Measurements from ENCODE around the gene PRKACG.
"Not testable (repeated sequence)": the region's sequence is repeated elsewhere in the genome, so short reads cannot be mapped to it uniquely, and the experiment has no call there.

Gene PRKACG

GRCh38 chr9:69014013-69014412, at the start of gene PRKACG:
Gene PRKACG (minus strand): TSS chr9:69014113. CDS start chr9:69014092, 21 bp downstream.
- no peak for DNase-seq

DNA sequence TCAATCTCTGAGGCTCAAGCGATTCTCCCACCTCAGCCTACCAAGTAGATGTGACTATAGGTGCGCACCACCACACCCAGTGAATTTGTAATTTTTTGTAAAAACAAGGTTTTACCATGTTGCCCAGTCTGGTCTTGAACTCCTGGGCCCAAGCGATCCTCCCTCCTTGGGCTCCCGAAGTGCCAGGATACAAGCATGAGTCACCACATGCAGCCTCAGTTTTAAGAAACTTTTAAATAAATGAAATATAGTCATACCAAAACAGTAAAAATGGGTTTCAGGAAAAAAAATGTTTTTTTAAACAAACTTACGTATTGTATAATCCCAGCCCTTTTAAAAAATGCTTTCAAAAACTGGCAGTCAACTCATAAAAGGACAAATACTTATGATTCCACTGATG, 48.3 kb upstream of the PRKACG start:
- DNase-seq = no peak

GRCh38 chr9:69060766-69061165, 46.9 kb upstream of the PRKACG start:
- DNase-seq = no peak

GRCh38 chr9:69058101-69058500, 44.2 kb upstream of the PRKACG start:
- no peak for DNase-seq

DNA sequence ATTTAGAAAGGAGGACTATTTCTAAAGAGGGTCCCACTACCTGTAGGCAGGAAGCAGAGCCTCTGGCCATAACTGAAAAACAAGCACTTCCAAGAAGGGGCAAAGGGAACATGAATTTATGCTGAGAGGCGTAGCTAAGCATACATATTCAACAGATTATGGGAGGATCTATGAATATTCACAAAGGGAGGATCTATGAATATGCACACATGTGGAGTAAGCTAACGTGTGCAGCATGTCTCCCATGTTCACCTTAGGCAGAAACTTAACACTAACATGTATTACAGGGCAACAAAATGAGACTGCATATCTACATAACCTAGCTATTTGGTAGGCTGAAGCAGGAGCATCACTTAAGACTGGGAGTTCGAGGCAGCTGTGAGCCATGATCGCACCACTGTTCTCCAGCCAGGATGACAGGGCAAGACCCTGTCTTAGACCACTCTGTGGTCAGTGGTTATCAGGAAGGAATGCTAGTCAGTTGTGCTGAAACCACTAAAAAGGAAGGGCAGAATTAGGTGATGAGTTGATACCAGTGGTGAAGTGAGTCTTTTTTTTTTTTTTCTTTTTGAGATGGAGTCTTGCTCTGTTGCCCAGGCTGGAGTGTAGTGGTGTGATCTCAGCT, 42.4 kb upstream of the PRKACG start:
- DNase-seq = no peak

GRCh38 chr9:69054989-69055388, 41.1 kb upstream of the PRKACG start:
- no peak for DNase-seq

- not testable (repeated sequence) for DNase-seq
These were observed 37.0 kb upstream of the PRKACG start for GRCh38 chr9:69050936-69051335.

- no peak for DNase-seq
These were observed 35.2 kb upstream of the PRKACG start for GRCh38 chr9:69049094-69049493.

DNA sequence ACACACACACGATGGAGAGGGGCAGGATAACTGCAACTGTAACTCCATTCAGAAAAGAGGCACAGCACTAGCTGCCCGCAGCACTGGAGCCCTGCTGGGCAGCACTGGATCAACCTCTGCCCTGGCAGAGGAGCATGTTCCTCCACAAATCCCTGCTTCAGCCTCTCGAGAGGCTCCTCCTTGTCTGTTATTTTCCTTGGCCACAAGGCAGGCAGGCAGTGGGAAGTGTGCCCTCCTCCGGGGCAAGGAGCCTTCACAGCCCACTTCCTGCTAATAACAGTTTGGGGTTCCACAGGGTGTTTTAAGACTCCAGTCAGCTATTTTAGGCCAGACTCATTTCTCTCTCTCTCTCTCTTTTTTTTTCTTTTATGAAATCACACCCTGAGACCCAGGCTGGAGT, 33.5 kb upstream of the PRKACG start:
- DNase-seq = no peak

DNA sequence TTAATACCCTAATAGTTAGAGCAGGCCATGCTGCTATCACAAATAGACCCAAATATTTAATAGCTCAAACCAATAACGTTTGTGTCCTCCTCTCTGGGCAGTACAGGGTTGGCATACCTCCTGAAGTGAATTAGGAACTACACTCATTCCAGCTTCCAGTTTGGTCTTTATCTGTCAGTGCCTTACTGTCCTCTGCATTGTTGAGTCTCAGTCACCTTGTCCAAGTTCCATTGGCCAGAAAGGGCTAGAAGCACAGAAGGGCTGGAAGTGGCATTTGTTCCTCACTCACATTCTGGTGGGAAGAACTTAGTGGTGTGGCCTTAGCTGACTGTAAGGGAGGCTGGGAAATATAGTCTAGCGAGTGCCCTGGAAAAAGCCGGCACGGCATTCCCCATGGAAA, 32.8 kb upstream of the PRKACG start:
- DNase-seq = no peak

GRCh38 chr9:69045821-69046220, 31.9 kb upstream of the PRKACG start:
- no peak for DNase-seq

GRCh38 chr9:69044240-69045219, 30.6 kb upstream of the PRKACG start:
- DNase-seq = peak; percentile 46

GRCh38 chr9:69040646-69041045, 26.7 kb upstream of the PRKACG start:
- DNase-seq = no peak

GRCh38 chr9:69036799-69037198, 22.9 kb upstream of the PRKACG start:
- DNase-seq = no peak

DNA sequence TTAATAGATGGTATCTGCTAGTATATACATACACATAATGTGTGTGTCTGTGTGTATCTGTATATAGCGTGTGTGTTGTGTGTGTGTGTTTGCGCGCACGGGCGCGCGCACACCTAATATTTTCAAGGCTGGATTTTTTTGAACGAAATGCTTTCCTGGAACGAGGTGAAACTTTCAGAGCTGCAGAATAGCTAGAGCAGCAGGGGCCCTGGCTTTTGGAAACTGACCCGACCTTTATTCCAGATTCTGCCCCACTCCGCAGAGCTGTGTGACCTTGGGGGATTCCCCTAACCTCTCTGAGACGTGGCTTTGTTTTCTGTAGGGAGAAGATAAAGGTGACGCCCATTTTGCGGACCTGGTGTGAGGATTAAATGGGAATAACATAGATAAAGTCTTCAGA, 22.4 kb upstream of the PRKACG start:
- DNase-seq = no peak

DNA sequence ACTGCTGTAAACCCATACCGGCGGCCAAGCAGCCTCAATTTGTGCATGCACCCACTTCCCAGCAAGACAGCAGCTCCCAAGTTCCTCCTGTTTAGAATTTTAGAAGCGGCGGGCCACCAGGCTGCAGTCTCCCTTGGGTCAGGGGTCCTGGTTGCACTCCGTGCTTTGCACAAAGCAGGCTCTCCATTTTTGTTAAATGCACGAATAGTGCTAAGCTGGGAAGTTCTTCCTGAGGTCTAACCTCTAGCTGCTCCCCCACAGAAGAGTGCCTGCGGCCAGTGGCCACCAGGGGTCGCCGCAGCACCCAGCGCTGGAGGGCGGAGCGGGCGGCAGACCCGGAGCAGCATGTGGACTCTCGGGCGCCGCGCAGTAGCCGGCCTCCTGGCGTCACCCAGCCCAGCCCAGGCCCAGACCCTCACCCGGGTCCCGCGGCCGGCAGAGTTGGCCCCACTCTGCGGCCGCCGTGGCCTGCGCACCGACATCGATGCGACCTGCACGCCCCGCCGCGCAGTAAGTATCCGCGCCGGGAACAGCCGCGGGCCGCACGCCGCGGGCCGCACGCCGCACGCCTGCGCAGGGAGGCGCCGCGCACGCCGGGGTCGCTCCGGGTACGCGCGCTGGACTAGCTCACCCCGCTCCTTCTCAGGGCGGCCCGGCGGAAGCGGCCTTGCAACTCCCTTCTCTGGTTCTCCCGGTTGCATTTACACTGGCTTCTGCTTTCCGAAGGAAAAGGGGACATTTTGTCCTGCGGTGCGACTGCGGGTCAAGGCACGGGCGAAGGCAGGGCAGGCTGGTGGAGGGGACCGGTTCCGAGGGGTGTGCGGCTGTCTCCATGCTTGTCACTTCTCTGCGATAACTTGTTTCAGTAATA, 21.8 kb upstream of the PRKACG start, which contains the start of gene FXN:
Gene FXN, plus strand, starts transcription at position 315 of the 871 bp plus-strand sequence. Its CDS starts 31 bp downstream, at position 346.
- DNase-seq = peak; percentile 61

DNA sequence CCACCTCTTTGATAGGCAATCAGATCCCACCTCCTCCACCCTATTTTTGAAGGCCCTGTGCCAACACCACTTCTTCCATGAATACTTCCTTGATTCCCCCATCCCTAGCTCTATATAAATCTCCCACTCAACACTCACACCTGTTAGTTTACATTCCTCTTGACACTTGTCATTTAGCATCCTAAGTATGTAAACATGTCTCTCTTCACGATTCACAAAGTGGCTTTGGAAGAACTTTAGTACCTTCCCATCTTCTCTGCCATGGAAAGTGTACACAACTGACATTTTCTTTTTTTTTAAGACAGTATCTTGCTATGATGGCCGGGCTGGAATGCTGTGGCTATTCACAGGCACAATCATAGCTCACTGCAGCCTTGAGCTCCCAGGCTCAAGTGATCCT, 20.2 kb upstream of the PRKACG start:
- DNase-seq = no peak

- DNase-seq = no peak
These were observed 17.1 kb upstream of the PRKACG start for GRCh38 chr9:69030851-69031645.

DNA sequence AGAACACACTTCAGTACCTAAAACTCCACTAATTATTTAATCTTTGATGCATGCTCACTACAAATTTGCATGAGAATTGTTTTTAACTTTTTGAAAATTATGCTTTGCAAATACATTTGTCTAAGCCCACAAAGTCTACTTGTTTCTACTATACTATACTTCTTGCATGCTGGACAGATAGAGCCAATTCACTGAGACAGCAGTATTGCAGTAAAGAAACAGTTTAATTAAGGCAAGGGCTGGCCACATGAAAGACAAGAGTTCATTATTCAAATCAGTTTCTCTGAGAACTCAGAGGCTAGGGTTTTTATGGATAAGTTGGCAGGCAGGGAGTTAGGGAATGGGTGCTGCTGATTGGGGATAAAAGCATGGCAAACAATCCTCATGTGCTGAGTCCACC, 15.6 kb upstream of the PRKACG start:
- no peak for DNase-seq

GRCh38 chr9:69028754-69029153, 14.8 kb upstream of the PRKACG start:
- no peak for DNase-seq

GRCh38 chr9:69027355-69028097, 13.6 kb upstream of the PRKACG start:
- no peak for DNase-seq
